Spleen (tissue), 11 donors: ENCODE results near the gene RPUSD1. TPM values are rescaled to one million over a fixed set of nuclear protein-coding genes. Genes with fewer than 3 reads are reported as not detected.

Source experiments
- DNase-seq: peaks from one replicate; pipeline ENCODE4 v3.0.0-alpha.2; 2020
- H3K27ac ChIP-seq, 8 donors: fragments of 200-600 bp; sonication (generic) in 7 of 8; 1 replicate in 4 of 8; 2 replicates in 4 of 8; pipeline versions ENCODE4 v1.5.0 to v1.8.0; 2016 to 2021; ENCODE audit warnings: inconsistent platforms in 4 of 8, mild to moderate bottlenecking in 4 of 8, moderate library complexity in 1 of 8
- H3K27me3 ChIP-seq, 7 donors: fragments of 200-600 bp; sonication (generic) in 6 of 7; replicated peaks in 1 of 7; 1 replicate in 4 of 7; 2 replicates in 3 of 7; pipeline versions ENCODE4 v1.5.0 to v1.8.0; 2016 to 2021; ENCODE audit warnings: inconsistent platforms in 3 of 7, mild to moderate bottlenecking in 1 of 7
- H3K36me3 ChIP-seq, 6 donors: fragments of 200-600 bp; sonication (generic) in 5 of 6; 1 replicate in 4 of 6; 2 replicates in 2 of 6; pipeline versions ENCODE4 v1.5.0 to v1.8.0; 2016 to 2021; ENCODE audit warnings: inconsistent platforms in 2 of 6
- H3K4me1 ChIP-seq, 6 donors: fragments of 200-600 bp; sonication (generic) in 5 of 6; 1 replicate in 3 of 6; 2 replicates in 3 of 6; pipeline versions ENCODE4 v1.5.0 to v1.8.0; 2016 to 2021; ENCODE audit warnings: inconsistent platforms in 3 of 6
- H3K4me3 ChIP-seq, 8 donors: fragments of 200-600 bp; sonication (generic) in 7 of 8; 1 replicate in 4 of 8; 2 replicates in 4 of 8; pipeline versions ENCODE4 v1.5.0 to v1.8.0; 2016 to 2021; ENCODE audit warnings: inconsistent platforms in 4 of 8, mild to moderate bottlenecking in 4 of 8, moderate library complexity in 2 of 8
- H3K9me3 ChIP-seq, 8 donors: fragments of 200-600 bp; sonication (generic) in 7 of 8; 1 replicate in 4 of 8; 2 replicates in 4 of 8; pipeline versions ENCODE4 v1.5.0 to v1.8.0; 2016 to 2021; ENCODE audit warnings: inconsistent platforms in 4 of 8
- POLR2A ChIP-seq, 3 donors: fragments of 450-650 bp; IDR thresholded peaks; one replicate each; pipeline ENCODE4 v1.5.1; 2017; ENCODE audit warnings: antibody characterized with exemption in 3 of 3, mild to moderate bottlenecking in 1 of 3
- POLR2AphosphoS5 ChIP-seq, 3 donors: sonication (generic); formaldehyde crosslinking; IDR thresholded peaks; one replicate each; pipeline ENCODE4 v1.5.1; 2017; ENCODE audit warnings: antibody characterized with exemption in 3 of 3
- WGBS, 5 donors: extraction: QIAGEN DNeasy Blood & Tissue Kit in 3 of 5; methylation state at CpG; one replicate each; pipeline versions ENCODE4 v1.1.5 to v1.1.7; 2013 to 2018; 5-methylcytosine and 5-hydroxymethylcytosine counted together
- intact Hi-C: fragments of 100-400 bp; cut with DNase I; formaldehyde crosslinking; loops from one replicate; pipeline ENCODE4 v1.15.0; 2023; ENCODE audit warnings: low total_unique reads
- polyA plus RNA-seq, 3 donors: library from polyadenylated mRNA; stranded (reverse); fragments of 200-250 nt; gene quantifications; one replicate each; pipeline ENCODE4 v1.2.1, GENCODE V29; 2013
- total RNA-seq, 7 donors: library from RNA; depleted of rRNA in 3 of 7; stranded (reverse); fragments of >200 nt in 3 of 7; fragmentation: NEBNext Ultra II Directional in 4 of 7; extraction: Animal tissue kit (Norgen Biotek cat#: 25700) in 4 of 7; gene quantifications; one replicate each; pipeline versions ENCODE4 v1.1.0 to v1.2.1, GENCODE V29; 2016 to 2021
- TF ChIP-seq, protein P1 (sequence below), 11 experiments: fragments of 200-600 bp in 7 of 11; fragments of 450-650 bp in 4 of 11; sonication (generic) in 4 of 11; IDR thresholded peaks in 8 of 11; conservative IDR thresholded peaks in 3 of 11; 1 replicate in 7 of 11; 2 replicates in 4 of 11; pipeline versions ENCODE4 v1.4.0 to v1.8.0; 2016 to 2021; ENCODE audit warnings: antibody characterized with exemption in 11 of 11, inconsistent platforms in 4 of 11, mild to moderate bottlenecking in 1 of 11
- donor health status: healthy with polysubstance abuse.
- donor health status: DM: no; HTN: no; CAD: no; lungs with moderate emphysema.
- donor health status: DM: no; HTN: no; CAD: no.
- donor health status: Bipolar disorder and iron deficiency.
- donor health status: healthy.
- donor health status: DM: no; HTN: no; CAD: no.
- donor health status: DM: yes; HTN: yes; CAD: no.

Gene RPUSD1
- total and polyA plus RNA-seq, 10 donors, result 17.9 to 34.2 (median 21.7) TPM

DNA sequence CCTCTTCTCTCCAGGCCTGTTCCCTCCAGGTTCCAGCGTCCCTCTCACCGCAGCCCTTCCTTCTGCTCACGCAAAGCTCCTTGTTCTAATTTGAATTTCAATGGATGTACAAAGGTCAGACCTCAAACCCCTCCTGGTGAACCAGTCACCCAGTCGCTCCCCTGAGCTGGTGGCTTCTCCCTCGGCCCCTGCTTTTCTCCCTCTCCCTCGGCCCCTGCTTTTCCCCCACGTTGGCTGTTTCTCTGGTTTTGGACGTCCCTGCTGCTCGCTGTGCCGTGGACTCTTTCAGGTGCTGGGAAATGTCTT is 36.2 kb downstream of the RPUSD1 start:
- Histone ChIP-seq H3K9me3 (peaks cover 0 to 6% (median 0%) of the 10 kb centered on the region in 8 donors), H3K36me3 (no peaks in the 10 kb centered on the region), H3K4me1 (peaks cover 0 to 12% (median 2%) of the 10 kb centered on the region in 6 donors), H3K27ac (no peak overlapping the region), H3K27me3 (peaks cover 0 to 6% (median 0%) of the 10 kb centered on the region in 7 donors), H3K4me3 (no peak overlapping the region)
- 52 to 74% (median 67%) methylated on average over 10 of the region's 10 CpGs for WGBS, 5 donors
- no peak for TF ChIP-seq POLR2AphosphoS5 (IDR thresholded peaks at IDR 0.05)
- no peak for TF ChIP-seq POLR2A (IDR thresholded peaks at IDR 0.05)
- TF ChIP-seq, protein P1, sequence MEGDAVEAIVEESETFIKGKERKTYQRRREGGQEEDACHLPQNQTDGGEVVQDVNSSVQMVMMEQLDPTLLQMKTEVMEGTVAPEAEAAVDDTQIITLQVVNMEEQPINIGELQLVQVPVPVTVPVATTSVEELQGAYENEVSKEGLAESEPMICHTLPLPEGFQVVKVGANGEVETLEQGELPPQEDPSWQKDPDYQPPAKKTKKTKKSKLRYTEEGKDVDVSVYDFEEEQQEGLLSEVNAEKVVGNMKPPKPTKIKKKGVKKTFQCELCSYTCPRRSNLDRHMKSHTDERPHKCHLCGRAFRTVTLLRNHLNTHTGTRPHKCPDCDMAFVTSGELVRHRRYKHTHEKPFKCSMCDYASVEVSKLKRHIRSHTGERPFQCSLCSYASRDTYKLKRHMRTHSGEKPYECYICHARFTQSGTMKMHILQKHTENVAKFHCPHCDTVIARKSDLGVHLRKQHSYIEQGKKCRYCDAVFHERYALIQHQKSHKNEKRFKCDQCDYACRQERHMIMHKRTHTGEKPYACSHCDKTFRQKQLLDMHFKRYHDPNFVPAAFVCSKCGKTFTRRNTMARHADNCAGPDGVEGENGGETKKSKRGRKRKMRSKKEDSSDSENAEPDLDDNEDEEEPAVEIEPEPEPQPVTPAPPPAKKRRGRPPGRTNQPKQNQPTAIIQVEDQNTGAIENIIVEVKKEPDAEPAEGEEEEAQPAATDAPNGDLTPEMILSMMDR (IDR thresholded peaks at IDR 0.05 in 8 of 11, conservative IDR thresholded peaks at IDR 0.05 in 3 of 11), result no peak
- intact Hi-C loops, result no loop called here
- no peak for DNase-seq

DNA sequence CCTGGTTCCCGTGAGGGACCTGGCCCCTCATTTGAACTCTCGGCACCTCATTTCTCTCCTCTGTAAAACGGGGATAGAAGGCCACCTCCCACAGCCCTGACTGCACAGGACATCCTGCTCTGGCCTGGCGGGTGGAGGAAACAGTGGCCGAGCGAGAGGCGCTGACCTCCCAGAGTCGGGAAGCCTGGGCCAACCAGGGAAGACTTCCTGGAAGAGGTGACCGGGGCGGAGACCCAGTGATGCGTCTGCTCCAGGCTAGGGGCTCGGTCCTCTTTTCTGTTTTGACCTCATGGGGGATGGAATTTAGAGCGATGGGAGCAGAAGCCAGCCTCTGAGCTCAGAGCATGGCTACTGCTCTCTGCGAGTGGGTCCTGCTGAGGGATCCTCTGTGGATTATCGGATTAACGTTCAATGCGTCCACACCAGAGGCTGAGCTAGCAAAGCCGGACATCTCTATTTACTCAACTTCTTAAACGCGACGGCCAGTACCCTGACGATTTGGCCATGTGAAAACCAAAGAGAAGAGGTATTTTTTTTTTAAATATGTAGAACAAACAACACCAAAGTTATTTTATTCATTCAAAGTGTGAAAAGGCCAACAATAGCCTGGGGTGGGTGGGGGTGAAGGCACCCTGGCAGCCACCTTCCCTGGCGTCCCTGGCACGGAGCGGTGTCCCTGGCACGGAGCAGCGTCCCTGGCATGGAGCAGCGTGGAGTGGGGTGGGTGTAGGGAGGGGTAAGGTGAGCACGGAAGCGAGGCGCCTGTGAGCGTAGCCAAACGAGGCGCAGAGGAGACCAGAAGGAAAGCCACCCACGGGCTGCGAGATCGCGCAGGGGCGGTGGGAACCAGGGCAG is 36.8 kb downstream of the RPUSD1 start:
- TF ChIP-seq POLR2AphosphoS5 (IDR thresholded peaks at IDR 0.05), result no peak
- TF ChIP-seq POLR2A (IDR thresholded peaks at IDR 0.05), result no peak
- TF ChIP-seq, protein P1 (IDR thresholded peaks at IDR 0.05 in 8 of 11, conservative IDR thresholded peaks at IDR 0.05 in 3 of 11), result no peak
- 72 to 85% (median 77%) methylated on average over 37 to 39 of the region's 39 CpGs for WGBS, 5 donors
- DNase-seq, result no peak
- intact Hi-C loops, result no loop called here
- Histone ChIP-seq H3K4me1 (peaks cover 0 to 12% (median 2%) of the 10 kb centered on the region in 6 donors), H3K4me3 (no peak overlapping the region), H3K9me3 (peaks cover 0 to 1% (median 0%) of the 10 kb centered on the region in 8 donors), H3K27me3 (peaks cover 0 to 6% (median 0%) of the 10 kb centered on the region in 7 donors), H3K36me3 (no peaks in the 10 kb centered on the region), H3K27ac (no peak overlapping the region)

DNA sequence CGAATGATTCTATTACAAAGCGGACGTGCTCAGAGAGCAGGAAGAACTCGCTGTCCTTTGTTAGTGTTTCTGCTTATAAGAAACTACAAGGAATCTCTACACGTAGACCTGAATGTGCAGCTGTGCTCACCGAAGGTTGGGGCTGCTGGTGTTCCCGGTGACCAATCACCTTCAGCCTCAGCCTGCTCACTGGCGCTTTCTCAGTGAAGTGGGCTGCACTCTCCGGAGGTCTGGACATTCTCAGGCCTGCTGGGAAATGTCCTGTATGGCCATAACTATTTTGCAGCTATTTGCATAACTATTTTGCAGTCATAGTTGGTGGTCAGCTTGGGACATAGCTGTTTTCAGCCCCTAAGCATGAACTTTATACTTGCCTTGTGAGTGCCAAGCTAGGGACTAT is 37.7 kb downstream of the RPUSD1 start:
- Histone ChIP-seq H3K27ac (no peak overlapping the region), H3K4me1 (peaks cover 0 to 12% (median 2%) of the 10 kb centered on the region in 6 donors), H3K4me3 (no peak overlapping the region), H3K27me3 (peaks cover 0 to 9% (median 0%) of the 10 kb centered on the region in 7 donors), H3K9me3 (no peaks in the 10 kb centered on the region), H3K36me3 (no peaks in the 10 kb centered on the region)
- intact Hi-C loops, result no loop called here
- TF ChIP-seq POLR2AphosphoS5 (IDR thresholded peaks at IDR 0.05), result no peak
- TF ChIP-seq POLR2A (IDR thresholded peaks at IDR 0.05), result no peak
- TF ChIP-seq, protein P1 (IDR thresholded peaks at IDR 0.05 in 8 of 11, conservative IDR thresholded peaks at IDR 0.05 in 3 of 11), result no peak
- no peak for DNase-seq
- WGBS, 5 donors, result 68 to 77% (median 76%) methylated on average over 9 of the region's 9 CpGs

DNA sequence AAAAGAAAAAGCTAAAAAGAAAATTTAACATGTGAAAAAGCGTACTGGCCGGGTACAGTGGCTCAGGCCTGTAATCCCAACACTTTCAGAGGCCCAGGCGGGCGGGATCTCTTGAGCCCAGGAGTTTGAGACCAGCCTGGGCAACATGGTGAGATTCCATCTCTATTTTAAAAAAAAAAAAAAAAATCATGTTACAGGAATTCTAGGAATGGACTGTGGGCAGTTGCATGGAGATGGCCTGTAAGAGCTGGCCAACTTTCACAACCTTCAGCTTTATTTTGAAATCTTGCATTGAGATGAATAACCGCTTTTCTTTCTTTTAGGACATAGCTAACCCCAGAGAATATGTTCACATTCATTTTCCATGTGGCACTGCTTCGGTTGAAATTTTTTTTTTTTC is 39.2 kb downstream of the RPUSD1 start:
- 70 to 96% (median 85%) methylated on average over 6 of the region's 6 CpGs for WGBS, 5 donors

More for the DNA sequence above, 39.2 kb downstream of the RPUSD1 start:
- no peaks in the 10 kb centered on the region for H3K36me3 ChIP-seq
- TF ChIP-seq POLR2AphosphoS5 (IDR thresholded peaks at IDR 0.05) (no peak), POLR2A (IDR thresholded peaks at IDR 0.05) (no peak)
- TF ChIP-seq, protein P1 (IDR thresholded peaks at IDR 0.05 in 8 of 11, conservative IDR thresholded peaks at IDR 0.05 in 3 of 11), result no peak
- intact Hi-C loops, result no loop called here
- H3K27ac ChIP-seq, result no peak overlapping the region
- peaks cover 0 to 15% (median 0%) of the 10 kb centered on the region in 7 donors for H3K27me3 ChIP-seq
- DNase-seq, result no peak
- no peaks in the 10 kb centered on the region for H3K4me1 ChIP-seq
- H3K4me3 ChIP-seq, result no peak overlapping the region
- no peaks in the 10 kb centered on the region for H3K9me3 ChIP-seq
